Activated CD4-positive, alpha-beta T cell treated with anti-CD3 and anti-CD28 coated beads, Interleukin-2, amount 50 U/mL, for 1 hour (primary cell): ENCODE results near the gene ALK.

ENCODE experiments used
- DNase-seq: peaks from one replicate; pipeline ENCODE4 v3.0.0-alpha.2; 2020

ALK gene

DNA sequence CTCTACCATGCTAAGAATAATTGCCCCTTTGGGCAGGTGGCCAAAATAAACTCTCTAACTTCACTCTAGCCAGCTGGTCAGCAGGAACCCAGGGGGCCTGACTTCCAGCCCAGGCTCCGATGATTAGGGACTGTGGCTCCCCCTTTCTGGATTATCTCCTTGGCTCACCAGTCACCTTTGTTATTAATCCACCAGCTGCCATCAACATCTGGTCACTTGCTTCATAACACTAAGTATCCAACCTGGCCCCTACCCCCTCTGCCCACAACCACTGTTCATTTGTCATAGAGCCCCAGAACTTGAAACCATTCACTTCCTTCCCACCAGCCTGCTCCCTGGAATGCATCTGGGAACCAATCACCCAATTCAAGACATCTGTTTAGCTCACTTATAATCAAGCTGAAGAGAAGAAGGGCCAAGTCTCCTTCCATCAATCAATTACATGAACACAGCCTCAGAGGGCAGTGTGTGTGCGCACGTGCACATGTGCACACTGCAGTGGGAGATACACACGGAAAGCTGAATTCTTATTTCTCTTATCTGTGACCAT lies 215.1 kb downstream of the ALK start:
- DNase-seq, result no peak

DNA sequence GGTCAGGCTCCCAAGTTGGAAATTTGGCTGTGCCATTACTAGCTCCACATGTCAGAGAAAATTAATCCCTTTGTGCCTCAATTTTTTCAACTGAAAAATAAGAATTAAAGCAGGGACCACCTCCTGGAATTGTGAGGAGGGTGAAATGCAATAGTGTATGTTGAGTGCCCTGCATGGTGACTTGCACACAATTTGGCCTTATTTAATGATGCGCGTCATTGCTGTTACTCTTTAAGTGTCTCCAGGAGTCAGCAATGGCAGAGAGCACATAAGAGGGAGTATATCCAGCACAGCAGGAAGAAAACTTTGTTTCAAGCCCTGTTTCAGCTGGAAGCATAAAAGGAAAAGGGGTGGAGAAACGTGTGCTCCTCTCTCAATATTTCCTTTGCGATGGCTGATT lies 215.8 kb downstream of the ALK start:
- DNase-seq, result no peak

DNA sequence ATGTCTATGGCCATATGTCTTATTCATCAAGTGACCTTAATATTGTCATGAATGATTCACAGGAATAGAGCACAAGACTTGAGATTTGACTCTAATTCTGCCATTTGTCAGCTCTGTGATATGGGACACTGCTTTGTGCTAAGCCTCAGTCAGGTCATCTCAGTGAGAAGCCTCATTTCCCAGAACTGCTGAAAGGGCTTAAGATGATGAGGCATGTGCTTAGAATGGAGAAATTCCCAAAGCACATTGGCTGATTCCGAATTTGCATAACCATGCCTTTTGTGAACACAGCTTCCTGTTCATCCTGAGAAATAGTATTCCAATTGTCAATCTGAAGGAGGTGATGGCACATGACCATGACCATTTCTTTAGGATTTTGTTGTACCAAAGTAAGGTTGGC lies 218.1 kb downstream of the ALK start:
- no peak for DNase-seq

DNA sequence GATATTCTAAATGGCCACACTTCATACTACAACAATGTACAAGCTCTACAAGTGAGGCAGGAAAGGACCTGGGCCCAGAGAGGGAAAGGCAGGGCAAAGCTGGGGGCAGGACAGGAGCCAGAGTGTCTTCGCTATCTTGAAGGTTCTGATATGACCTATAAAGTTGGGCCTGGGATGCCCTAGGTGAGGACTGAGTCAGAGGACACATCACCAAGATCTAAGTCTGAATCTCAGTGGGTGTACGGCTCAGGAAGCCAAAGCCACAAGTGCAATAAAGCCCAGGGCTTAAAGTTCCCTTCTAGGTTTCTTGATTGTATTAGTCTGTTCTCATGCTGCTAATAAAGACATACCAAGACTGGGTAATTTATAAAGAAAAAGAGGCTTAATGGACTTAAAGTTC lies 219.1 kb downstream of the ALK start:
- no peak for DNase-seq

DNA sequence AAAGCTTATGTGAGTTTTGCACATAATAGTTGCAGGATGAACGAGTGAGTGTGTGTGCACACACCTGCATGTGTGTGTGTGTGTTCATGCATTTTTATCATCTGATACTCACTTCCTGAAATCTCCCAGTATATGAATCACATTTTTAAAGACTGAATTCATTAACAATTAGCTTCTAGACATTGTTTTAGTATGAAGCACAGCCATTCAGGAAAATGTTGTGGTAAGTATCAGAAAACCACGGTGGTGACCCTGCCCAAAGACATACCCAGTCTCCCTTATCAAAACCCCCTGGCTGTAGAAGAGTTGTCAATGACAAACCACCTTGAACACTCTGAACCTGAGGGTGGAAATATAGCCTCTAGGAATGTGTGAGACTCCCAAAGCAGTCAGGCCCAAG lies 220.8 kb downstream of the ALK start:
- no peak for DNase-seq

DNA sequence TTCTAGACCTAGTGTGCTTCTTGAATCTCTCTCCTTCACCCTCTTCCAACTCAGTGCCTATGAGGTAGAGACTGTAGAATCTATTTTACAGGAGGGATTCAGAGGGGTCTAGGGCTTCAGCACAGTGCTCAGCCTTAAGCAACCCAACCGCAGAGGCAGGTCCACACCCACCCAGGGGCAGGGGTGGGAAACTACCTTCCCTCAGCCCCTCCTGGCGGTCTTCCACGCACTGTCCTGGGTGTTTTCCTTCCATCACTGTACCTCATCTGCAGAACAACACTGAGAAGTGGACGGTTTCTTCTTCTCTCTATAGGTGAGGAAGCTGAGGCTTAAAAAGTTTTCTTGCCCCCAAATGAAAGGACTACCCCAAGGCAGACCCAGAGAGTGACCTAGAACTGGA lies 222.3 kb downstream of the ALK start:
- no peak for DNase-seq

DNA sequence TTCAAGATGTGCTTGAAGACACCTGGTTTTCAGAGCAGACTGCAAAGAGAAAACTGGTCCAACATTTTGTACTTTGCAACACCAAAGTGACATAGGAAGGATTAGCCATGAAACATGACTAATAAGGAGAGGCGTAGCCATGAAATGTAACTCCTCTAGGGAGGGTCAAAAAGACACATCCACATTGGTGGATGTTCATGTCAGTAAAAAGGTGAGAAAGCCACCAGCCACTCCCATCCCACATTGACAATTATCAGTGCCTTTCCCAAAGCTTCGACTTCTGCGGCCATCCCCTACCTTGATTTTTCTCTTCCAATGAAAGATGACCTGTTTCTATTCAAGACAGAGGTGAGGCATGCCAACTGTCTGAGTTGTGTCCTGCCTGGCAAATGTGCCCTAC lies 223.2 kb downstream of the ALK start:
- DNase-seq, result no peak

DNA sequence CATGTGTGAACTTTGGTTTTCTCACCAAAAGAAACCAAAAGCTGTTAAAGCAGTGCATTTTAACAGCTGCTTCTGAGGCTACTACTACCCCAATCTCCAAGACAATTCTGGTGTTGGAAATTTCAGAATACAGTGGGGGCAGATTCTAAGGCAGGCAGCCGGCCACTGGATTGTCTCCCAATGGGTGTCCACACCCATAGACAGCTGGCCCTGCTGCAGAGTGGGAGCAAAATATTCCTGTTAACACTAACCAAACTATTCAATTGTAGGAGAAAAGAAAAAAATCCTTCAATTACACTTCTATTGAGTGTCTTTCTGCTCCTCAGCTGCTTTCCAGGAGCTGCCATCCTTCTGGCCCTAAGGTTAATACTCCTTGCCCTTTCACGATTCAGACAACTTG lies 223.7 kb downstream of the ALK start:
- no peak for DNase-seq

DNA sequence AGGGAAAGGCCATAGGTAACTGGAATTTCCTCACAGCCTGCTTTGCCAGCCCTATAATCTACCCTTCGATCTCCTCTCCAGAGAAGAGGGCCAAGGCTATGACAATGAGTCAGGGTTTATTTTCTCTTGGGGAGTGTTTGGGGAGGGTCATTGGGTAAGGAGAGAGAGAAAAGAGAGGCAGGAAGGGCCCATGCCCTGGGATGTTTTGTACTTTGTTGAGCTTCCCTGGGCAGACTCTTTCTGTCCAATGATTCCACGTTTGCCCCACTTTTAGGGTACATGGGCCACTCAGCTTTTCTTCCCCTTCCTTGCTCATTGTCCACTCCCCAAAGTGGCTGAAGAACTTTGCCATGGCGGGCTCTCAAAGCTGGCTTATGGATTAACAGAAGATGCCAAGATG lies 224.2 kb downstream of the ALK start:
- no peak for DNase-seq

DNA sequence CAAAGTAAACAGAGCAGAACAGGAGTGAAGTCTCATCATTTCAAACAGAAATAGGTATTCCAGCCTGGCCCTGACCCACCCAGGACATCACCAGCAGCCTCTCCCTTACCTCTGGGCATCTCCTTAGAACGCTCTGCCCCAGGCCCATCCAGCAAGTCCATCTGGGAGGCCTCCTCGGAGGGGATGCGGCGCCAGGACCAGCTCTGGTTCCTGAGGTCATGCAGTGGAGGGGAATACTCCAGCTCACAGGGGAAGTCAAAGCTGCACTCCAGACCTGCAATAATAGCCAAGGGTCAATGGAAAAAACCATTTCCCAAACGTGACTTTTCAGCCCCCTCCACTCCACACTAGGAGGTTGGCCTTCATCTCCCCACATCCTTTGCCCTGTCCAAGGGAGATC lies 226.6 kb downstream of the ALK start:
- DNase-seq, result no peak

DNA sequence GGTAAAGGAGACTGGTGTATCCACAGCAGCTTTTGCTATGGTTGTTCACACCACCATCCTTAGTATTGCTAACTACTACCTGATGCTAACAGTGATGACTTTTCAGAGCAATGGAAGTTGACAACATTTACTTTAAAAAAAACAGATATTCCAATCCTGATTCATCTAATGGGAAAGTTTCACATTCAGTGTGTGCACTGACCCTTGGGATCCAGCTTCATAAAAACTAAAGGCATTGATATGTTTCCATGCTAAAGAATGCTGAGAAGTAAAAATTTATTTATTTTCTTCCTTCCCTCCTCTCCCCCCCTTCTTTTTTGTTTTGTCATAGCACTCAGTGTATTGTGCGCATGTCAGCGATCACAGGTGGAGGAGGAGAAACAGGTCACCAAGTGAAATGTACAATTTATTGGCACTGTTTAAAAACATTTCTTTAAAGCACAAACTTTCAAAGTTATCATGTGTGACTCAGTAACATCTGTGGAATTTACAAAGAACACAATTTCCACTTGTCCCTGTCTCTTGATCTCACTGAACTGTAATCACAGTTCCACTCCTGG lies 229.9 kb downstream of the ALK start:
- no peak for DNase-seq

DNA sequence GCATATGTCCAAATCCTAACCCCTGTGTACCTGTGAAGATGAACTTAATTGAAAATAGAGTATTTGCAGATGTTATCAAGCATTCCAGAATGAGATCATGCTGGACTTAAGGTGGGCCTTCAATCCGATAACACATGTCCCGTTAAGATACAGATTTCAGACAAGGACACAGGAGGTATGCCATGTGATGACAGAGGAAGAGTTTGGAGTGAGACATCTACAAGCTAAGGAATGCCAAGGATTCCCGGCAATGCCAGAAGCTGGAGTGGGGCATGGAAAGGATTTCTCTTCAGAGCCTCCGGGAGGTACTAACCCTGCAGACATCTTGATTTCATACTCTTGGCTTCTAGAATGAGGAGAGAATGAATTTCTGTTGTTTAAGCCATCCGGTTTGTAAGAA lies 231.7 kb downstream of the ALK start:
- DNase-seq, result no peak

DNA sequence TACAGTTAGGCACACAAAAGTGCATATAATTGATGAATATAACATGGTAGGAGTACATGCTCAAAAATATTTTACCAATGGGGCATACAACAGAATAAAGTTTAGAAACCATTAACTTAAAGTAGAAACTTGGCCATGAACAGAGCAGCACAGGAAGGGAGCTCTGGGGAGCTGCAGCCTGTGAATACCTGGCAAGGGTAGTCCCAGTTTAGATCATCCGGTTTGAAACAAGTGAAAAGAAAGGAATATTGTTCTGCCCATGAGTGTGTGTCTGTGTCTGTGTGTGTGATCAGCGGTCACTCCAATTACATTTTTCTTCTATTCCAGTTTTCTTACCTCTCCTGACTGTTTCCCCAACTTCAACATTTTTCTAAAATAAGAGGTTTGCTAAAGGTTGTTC lies 233.0 kb downstream of the ALK start:
- DNase-seq, result no peak

DNA sequence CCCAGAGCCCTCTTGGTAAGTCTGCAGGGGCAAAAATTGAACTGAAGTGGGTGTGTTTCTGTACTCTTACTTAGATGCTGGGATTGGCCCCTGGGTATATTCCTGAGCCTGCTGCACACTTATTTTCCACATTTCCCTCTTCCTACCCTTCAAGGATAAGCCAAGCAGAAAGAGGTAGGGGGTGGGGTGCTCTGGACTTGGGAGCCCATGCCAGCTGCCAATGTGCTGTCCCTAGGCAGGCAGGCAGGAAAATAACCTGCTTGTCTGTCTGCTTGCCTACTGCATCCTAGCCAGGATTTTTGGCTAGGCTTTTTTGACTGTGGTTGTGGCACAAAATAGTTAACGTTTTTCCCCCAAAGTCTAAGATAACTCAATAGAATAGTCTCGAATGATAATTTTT lies 234.3 kb downstream of the ALK start:
- no peak for DNase-seq

DNA sequence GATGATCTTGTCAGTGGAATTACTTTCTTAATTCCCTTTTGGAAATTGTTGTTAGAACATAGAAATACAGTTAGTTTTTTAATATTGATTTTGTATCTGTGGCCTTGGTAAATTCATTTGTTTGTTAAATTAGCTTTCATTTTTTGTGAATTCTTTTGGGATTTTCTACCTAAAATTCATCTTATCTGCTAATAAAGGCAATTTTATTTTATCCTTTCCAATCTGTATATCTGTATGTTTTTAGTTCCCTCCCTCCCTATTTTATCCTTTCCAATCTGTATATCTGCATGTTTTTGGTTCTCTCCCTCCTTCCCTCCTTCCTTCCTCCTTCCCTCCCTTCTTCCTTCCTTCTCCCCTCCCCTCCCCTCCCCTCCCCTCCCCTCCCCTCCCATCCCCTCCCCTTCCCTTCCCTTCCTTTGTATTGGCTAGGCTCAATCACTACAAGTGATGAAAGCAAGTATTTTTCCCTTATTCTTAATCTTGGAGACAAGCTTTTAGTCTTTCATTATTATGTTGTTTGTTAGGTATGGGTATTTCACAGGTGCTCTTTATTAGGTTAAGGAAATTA lies 244.4 kb downstream of the ALK start:
- no peak for DNase-seq

DNA sequence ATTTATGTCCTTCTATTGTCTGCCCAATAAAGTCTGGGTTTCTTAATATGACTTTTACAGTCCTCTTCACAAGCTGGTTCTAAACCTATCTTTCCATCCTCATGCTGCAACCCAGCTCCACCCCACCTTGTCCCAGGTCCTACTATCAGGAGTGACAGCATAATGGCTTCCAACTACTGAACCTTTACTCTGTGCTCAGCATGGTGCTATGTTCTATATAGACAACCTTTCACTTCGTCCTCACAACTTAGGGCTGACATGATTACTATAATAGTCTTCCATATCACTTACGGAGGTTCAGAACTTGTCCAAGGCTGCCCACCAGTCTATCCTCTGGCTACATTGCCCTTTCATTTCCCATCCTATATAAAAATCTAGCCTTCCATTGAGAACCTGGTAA lies 256.8 kb downstream of the ALK start:
- no peak for DNase-seq

DNA sequence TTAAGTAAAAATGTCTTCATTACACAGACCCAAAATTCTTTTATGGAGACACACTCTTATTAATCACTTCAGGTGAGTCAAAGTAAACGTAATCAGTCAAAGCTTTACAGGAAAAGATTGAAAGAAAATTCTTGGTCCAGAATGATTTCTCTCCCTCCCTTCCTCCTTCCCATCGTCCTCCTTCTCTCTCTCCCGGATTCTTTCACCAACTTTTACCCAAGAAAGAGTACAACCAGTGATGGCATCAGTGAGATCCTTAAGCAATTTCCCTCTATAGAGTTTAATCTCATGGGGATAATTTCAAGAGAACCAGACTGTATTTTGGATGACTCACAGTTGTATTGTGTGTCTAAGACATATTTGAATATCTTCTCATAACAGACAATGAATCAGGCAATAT lies 258.1 kb downstream of the ALK start:
- no peak for DNase-seq

DNA sequence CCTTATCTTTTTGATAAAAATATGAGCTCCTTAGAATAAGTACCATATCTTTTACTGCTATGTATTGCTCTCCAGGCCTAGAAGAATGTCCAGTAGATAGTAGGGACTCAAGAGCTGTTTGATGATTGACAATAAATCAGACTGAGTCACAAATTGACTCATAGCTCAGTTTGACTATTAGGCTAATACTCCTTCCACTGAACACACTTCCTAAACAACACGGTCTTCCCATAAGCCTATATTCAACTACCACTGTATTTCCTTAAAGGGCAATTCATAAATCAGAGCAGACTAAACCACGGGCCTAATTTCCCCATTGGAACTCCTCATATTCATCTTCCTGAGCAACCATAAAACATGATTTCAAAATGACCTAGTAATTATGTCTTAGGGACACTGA lies 258.5 kb downstream of the ALK start:
- DNase-seq, result no peak

DNA sequence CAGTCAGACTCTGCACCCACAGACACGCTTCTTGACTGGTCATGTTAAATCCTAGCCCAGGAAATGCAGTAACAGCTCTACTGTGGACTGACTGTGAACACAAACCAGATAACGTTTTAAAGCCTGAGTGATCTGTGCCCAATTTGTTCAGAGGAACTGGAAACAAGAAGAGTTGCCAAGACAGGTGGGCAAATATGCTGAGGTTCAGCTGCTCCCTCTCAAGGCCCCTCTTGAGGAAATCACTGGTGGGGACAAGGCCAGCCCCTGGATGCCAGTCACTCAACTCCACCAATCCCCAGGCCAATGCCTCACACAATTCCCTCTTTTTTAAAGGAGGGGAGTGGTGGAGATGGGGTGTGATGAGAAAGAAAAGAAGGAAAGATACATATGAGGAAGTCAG lies 261.2 kb downstream of the ALK start:
- no peak for DNase-seq

DNA sequence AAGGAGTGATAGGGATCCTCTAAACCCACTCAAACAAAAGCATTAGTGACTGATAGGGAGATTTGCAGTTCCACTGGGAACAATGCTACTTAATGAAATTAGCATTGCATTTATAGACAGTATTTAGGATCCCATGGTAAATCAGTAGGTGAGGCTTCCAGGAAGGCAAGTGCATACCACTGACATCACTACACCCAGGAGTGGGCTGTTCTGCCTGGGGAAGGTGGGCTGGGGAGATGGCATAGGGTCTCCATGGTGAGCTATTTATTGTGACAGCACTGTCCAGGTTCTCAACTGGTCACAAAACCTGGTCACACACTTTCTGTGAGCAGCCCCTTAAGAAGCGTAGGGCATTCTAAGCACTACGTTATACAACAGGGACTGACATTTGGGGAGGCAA lies 262.2 kb downstream of the ALK start:
- DNase-seq, result no peak

DNA sequence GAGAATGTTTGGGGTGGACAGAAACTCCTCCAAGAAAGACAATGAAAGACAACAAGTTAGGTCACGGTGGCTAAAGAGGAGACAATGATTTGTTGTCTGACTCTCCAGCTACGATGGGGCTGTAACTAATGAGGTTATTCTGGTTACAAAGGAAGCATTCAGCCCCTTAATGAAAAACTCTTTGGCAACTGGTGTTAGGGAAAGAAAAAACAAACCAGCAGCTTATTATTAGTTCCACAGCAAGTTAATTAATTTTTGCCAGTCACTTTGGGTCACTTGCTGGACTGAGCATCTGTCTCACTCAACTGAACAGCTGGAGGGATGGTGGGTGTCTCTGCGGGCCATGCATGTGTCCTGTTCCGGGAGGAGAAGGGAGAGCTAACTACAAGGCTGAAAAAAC lies 263.7 kb downstream of the ALK start:
- DNase-seq, result no peak

DNA sequence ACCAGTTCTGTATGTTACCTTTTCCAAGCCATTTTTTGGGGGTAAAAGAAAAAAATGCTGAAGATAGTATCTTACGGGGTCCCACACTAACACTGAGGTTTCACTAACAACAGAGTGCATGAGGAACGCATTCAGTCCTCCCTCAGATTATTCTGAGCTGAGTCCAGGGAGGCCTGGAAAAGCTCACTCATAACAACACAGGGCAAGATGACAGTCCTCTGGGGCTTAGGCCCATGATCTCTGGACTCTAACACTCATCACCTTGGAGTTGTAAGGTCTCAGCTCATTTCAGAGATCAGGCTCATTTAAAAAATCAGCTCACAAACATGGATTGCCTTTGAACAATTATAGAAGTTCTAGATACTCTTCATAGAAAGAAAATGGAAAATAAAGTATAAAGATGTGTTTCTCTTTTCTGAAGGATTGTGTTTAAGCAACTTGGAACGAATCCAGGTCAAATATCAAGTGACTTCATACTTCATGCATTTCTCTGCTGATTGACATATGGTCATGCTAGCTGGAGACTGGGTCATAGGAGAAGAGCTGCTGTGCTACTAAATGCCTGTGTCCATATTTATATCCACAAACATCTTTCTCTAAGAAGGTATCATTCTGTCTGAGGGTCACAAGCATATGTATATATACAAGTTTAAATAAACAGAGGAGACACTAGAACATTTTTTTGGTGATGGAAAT lies 265.8 kb downstream of the ALK start:
- DNase-seq, result no peak

DNA sequence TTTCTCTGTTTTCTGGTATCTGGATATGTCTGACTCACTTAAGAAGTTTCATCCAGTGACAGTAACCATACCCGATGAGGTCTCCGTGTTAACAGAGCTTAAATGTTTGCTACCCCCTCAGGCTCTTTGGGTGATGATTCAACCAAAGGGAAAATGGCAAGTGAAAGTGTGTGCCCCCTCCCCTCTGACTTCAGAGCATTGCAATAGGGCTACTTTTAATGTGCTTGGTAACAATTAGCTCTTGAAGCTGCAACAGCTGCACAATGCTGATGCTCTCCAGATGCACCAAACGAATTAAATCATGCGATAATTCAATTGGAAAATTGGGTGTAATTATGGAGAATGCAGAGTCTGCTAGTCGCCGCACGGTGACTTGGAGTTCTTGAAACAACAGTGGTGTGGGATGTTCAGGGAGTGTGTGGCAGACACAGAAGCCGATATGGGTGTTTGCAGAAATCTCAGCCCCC lies 270.7 kb downstream of the ALK start:
- DNase-seq, result no peak

DNA sequence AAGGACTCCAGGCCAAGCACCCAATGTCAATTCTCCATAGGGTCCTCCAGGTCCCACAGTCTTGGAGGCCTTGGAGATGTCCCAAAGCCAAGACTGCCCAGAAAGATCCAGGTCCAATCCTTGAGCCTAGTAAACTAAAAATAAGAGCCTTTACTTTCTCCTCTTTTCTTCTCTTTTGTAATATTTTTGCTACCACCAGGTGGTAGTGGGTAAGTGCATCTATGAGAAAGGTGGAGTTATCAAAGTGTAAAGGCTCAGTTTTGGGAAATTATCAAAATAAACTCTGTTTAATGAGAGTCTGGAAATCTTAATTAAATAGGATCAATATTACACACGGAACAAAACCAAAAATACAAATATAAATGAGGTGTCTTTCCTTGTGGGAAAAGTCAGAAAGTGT lies 276.4 kb downstream of the ALK start:
- no peak for DNase-seq

DNA sequence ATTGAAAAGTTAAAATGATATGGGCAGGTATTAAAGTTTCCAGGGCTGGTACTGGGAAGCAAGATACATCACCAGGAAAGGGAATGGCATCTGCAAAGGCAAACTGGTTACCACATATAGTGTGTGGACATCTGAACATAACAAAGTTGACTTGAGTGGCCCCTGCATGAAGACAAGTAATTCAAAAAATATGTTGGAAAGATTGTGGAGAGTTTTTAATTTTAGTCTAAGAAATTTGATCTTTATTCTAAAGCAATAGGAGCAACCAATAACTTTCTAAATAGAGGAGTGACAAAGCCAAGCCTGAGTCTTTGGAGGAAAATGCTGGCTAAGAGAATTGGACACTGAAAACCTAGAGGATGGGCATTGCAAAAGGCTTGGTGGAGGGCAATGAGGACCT lies 278.2 kb downstream of the ALK start:
- DNase-seq, result no peak
